ENCODE data around the gene LIMS2. TPM values are rescaled to one million over a fixed set of nuclear protein-coding genes. Genes with fewer than 3 reads are reported as not detected.

LIMS2 gene
- polyA plus RNA-seq, 2 donors: 32.4 to 58.4 TPM

- 55 to 71% methylated on average over 9 to 10 of the region's 10 CpGs for WGBS, 2 donors
- peaks cover 0 to 3% of the 10 kb centered on the region in 2 donors for H3K4me1 ChIP-seq (ENCODE audit: control insufficient read depth in 2 of 2, insufficient read depth in 2 of 2, low read length in 1 of 2)
- H3K27me3 ChIP-seq (ENCODE audit: control insufficient read depth in 1 of 2, insufficient read depth in 2 of 2, low read length in 2 of 2): no peaks in the 10 kb centered on the region
- H3K4me3 ChIP-seq (ENCODE audit: low read depth in 1 of 2, low read length in 2 of 2): no peak overlapping the region
- H3K9me3 ChIP-seq (ENCODE audit: control insufficient read depth in 2 of 2, insufficient read depth in 1 of 2, low read depth in 1 of 2, low read length in 1 of 2): no peaks in the 10 kb centered on the region
- no peak overlapping the region for H3K27ac ChIP-seq (ENCODE audit: low read depth in 2 of 2, low read length in 1 of 2)
- no peaks in the 10 kb centered on the region for H3K36me3 ChIP-seq (ENCODE audit: control insufficient read depth in 2 of 2, insufficient read depth in 2 of 2, low read length in 1 of 2)
Observed at GRCh38 chr2:127630096-127630863, 45.0 kb downstream of the LIMS2 start.

GRCh38 chr2:127629637-127630036 is 45.7 kb downstream of the LIMS2 start:
- Histone ChIP-seq H3K27me3 (ENCODE audit: control insufficient read depth in 1 of 2, insufficient read depth in 2 of 2, low read length in 2 of 2) (no peaks in the 10 kb centered on the region), H3K36me3 (ENCODE audit: control insufficient read depth in 2 of 2, insufficient read depth in 2 of 2, low read length in 1 of 2) (no peaks in the 10 kb centered on the region), H3K4me1 (ENCODE audit: control insufficient read depth in 2 of 2, insufficient read depth in 2 of 2, low read length in 1 of 2) (peaks cover 0 to 3% of the 10 kb centered on the region in 2 donors), H3K9me3 (ENCODE audit: control insufficient read depth in 2 of 2, insufficient read depth in 1 of 2, low read depth in 1 of 2, low read length in 1 of 2) (no peaks in the 10 kb centered on the region), H3K27ac (ENCODE audit: low read depth in 2 of 2, low read length in 1 of 2) (no peak overlapping the region), H3K4me3 (ENCODE audit: low read depth in 1 of 2, low read length in 2 of 2) (no peak overlapping the region)
- 76 to 81% methylated on average over 8 to 9 of the region's 9 CpGs for WGBS, 2 donors

GRCh38 chr2:127628767-127629614 is 46.3 kb downstream of the LIMS2 start:
- H3K36me3 ChIP-seq (ENCODE audit: control insufficient read depth in 2 of 2, insufficient read depth in 2 of 2, low read length in 1 of 2): no peaks in the 10 kb centered on the region
- 82% methylated on average over 15 to 17 of the region's 17 CpGs for WGBS, 2 donors
- H3K4me1 ChIP-seq (ENCODE audit: control insufficient read depth in 2 of 2, insufficient read depth in 2 of 2, low read length in 1 of 2): peaks cover 0 to 1% of the 10 kb centered on the region in 2 donors
- no peaks in the 10 kb centered on the region for H3K27me3 ChIP-seq (ENCODE audit: control insufficient read depth in 1 of 2, insufficient read depth in 2 of 2, low read length in 2 of 2)
- H3K9me3 ChIP-seq (ENCODE audit: control insufficient read depth in 2 of 2, insufficient read depth in 1 of 2, low read depth in 1 of 2, low read length in 1 of 2): no peaks in the 10 kb centered on the region
- H3K4me3 ChIP-seq (ENCODE audit: low read depth in 1 of 2, low read length in 2 of 2): no peak overlapping the region
- H3K27ac ChIP-seq (ENCODE audit: low read depth in 2 of 2, low read length in 1 of 2): no peak overlapping the region

- H3K4me3 ChIP-seq (ENCODE audit: low read depth in 1 of 2, low read length in 2 of 2): no peak overlapping the region
- 87 to 89% methylated on average over 18 of the region's 18 CpGs for WGBS, 2 donors
- no peaks in the 10 kb centered on the region for H3K4me1 ChIP-seq (ENCODE audit: control insufficient read depth in 2 of 2, insufficient read depth in 2 of 2, low read length in 1 of 2)
- H3K36me3 ChIP-seq (ENCODE audit: control insufficient read depth in 2 of 2, insufficient read depth in 2 of 2, low read length in 1 of 2): no peaks in the 10 kb centered on the region
- H3K27me3 ChIP-seq (ENCODE audit: control insufficient read depth in 1 of 2, insufficient read depth in 2 of 2, low read length in 2 of 2): no peaks in the 10 kb centered on the region
- no peak overlapping the region for H3K27ac ChIP-seq (ENCODE audit: low read depth in 2 of 2, low read length in 1 of 2)
- H3K9me3 ChIP-seq (ENCODE audit: control insufficient read depth in 2 of 2, insufficient read depth in 1 of 2, low read depth in 1 of 2, low read length in 1 of 2): no peaks in the 10 kb centered on the region
Observed at GRCh38 chr2:127627740-127628571, 47.4 kb downstream of the LIMS2 start.

GRCh38 chr2:127626917-127627739 is 48.2 kb downstream of the LIMS2 start:
- no peaks in the 10 kb centered on the region for H3K27me3 ChIP-seq (ENCODE audit: control insufficient read depth in 1 of 2, insufficient read depth in 2 of 2, low read length in 2 of 2)
- H3K27ac ChIP-seq (ENCODE audit: low read depth in 2 of 2, low read length in 1 of 2): no peak overlapping the region
- H3K4me3 ChIP-seq (ENCODE audit: low read depth in 1 of 2, low read length in 2 of 2): no peak overlapping the region
- no peaks in the 10 kb centered on the region for H3K4me1 ChIP-seq (ENCODE audit: control insufficient read depth in 2 of 2, insufficient read depth in 2 of 2, low read length in 1 of 2)
- H3K36me3 ChIP-seq (ENCODE audit: control insufficient read depth in 2 of 2, insufficient read depth in 2 of 2, low read length in 1 of 2): no peaks in the 10 kb centered on the region
- no peaks in the 10 kb centered on the region for H3K9me3 ChIP-seq (ENCODE audit: control insufficient read depth in 2 of 2, insufficient read depth in 1 of 2, low read depth in 1 of 2, low read length in 1 of 2)
- WGBS, 2 donors: 88 to 90% methylated on average over 28 of the region's 28 CpGs

GRCh38 chr2:127626175-127626574 is 49.2 kb downstream of the LIMS2 start:
- WGBS, 2 donors: 50 to 53% methylated on average over 12 of the region's 12 CpGs
- no peaks in the 10 kb centered on the region for H3K27me3 ChIP-seq (ENCODE audit: control insufficient read depth in 1 of 2, insufficient read depth in 2 of 2, low read length in 2 of 2)
- no peaks in the 10 kb centered on the region for H3K4me1 ChIP-seq (ENCODE audit: control insufficient read depth in 2 of 2, insufficient read depth in 2 of 2, low read length in 1 of 2)
- H3K27ac ChIP-seq (ENCODE audit: low read depth in 2 of 2, low read length in 1 of 2): no peak overlapping the region
- no peaks in the 10 kb centered on the region for H3K36me3 ChIP-seq (ENCODE audit: control insufficient read depth in 2 of 2, insufficient read depth in 2 of 2, low read length in 1 of 2)
- H3K9me3 ChIP-seq (ENCODE audit: control insufficient read depth in 2 of 2, insufficient read depth in 1 of 2, low read depth in 1 of 2, low read length in 1 of 2): no peaks in the 10 kb centered on the region
- no peak overlapping the region for H3K4me3 ChIP-seq (ENCODE audit: low read depth in 1 of 2, low read length in 2 of 2)

GRCh38 chr2:127625572-127625951 is 49.8 kb downstream of the LIMS2 start:
- no peak overlapping the region for H3K27ac ChIP-seq (ENCODE audit: low read depth in 2 of 2, low read length in 1 of 2)
- no peaks in the 10 kb centered on the region for H3K4me1 ChIP-seq (ENCODE audit: control insufficient read depth in 2 of 2, insufficient read depth in 2 of 2, low read length in 1 of 2)
- WGBS, 2 donors: 74 to 82% methylated on average over 2 of the region's 2 CpGs
- no peaks in the 10 kb centered on the region for H3K27me3 ChIP-seq (ENCODE audit: control insufficient read depth in 1 of 2, insufficient read depth in 2 of 2, low read length in 2 of 2)
- H3K36me3 ChIP-seq (ENCODE audit: control insufficient read depth in 2 of 2, insufficient read depth in 2 of 2, low read length in 1 of 2): no peaks in the 10 kb centered on the region
- no peaks in the 10 kb centered on the region for H3K9me3 ChIP-seq (ENCODE audit: control insufficient read depth in 2 of 2, insufficient read depth in 1 of 2, low read depth in 1 of 2, low read length in 1 of 2)
- no peak overlapping the region for H3K4me3 ChIP-seq (ENCODE audit: low read depth in 1 of 2, low read length in 2 of 2)

- no peaks in the 10 kb centered on the region for H3K4me1 ChIP-seq (ENCODE audit: control insufficient read depth in 2 of 2, insufficient read depth in 2 of 2, low read length in 1 of 2)
- no peaks in the 10 kb centered on the region for H3K36me3 ChIP-seq (ENCODE audit: control insufficient read depth in 2 of 2, insufficient read depth in 2 of 2, low read length in 1 of 2)
- H3K27me3 ChIP-seq (ENCODE audit: control insufficient read depth in 1 of 2, insufficient read depth in 2 of 2, low read length in 2 of 2): no peaks in the 10 kb centered on the region
- 80 to 85% methylated on average over 23 of the region's 23 CpGs for WGBS, 2 donors
- no peak overlapping the region for H3K27ac ChIP-seq (ENCODE audit: low read depth in 2 of 2, low read length in 1 of 2)
- no peaks in the 10 kb centered on the region for H3K9me3 ChIP-seq (ENCODE audit: control insufficient read depth in 2 of 2, insufficient read depth in 1 of 2, low read depth in 1 of 2, low read length in 1 of 2)
- no peak overlapping the region for H3K4me3 ChIP-seq (ENCODE audit: low read depth in 1 of 2, low read length in 2 of 2)
Observed at GRCh38 chr2:127624756-127625571, 50.4 kb downstream of the LIMS2 start.
